HG03066 (cell line): ENCODE measurements around the gene TMC1.

Source experiments
- ATAC-seq: cut with Tn5 transposase; IDR thresholded peaks from one replicate; pipeline ENCODE4 v1.9.1; 2021; ENCODE audit warnings: low read depth; ENCODE audit not compliant: unreplicated experiment

TMC1 gene

DNA sequence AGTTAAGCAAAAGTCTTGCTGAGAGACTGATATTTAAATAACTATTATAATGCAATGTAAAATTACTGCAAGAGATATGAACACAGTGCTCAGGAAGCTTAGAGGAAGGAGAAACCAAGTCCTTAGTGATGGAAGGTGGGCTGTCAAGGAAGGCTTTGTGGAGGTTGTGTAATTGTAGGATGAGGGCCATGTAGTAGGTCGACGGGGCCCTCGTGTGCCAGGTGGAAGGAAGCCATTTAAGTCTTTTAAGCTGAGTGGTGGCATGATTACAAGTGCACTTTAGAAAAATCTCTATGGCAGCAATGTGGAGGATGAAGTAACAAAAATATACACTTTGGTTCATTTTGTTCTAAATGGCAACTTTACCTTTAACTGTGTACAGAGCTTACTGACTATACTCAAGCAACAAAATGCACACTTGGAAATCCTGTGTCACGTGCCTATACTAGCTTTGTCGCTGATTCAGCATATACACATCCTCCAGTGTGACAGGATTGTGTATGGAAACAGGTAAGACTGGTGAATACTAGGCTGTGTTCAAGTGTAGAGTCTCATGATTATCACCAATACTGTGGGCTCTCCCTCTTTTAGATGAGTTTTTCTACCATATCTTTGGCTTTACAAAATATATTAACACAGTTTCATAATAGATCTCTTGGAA, 78.6 kb downstream of the TMC1 start:
- no peak for ATAC-seq

DNA sequence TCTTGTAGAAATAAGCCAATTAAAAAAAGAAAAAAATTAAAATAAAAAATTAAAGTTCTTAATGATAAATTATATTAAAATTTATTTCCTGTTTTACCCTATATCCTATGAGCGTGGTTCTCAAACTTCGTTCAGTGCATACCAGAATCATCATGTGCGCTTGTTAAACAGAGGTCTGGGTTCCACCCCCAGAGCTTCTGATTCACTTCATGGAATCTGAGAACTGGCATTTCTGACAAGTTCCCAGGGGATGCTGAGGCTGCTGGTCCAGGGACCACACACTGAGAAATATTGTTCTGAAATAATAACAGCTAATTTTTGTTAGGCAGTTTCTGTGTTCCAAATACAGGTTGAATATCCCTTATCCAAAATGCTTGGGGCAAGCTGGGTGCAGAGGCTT, 79.3 kb downstream of the TMC1 start:
- ATAC-seq, result no peak

DNA sequence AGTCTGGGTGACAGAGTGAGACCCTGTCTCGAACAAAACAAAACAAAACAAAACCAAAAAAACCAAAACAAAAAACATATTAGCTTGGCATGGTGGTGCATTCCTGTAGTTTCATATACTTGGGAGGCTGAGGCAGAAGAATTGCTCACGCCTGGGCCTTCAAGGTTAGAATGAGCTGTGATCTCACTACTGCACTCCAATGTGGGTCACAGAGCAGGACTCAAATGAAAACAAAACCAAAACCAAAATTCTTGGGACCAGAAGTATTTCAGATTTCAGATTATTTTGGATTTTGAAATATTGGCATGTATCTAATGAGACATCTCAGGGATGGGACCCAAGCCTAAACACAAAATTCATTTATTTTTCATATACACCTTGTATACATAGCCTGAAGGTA, 80.2 kb downstream of the TMC1 start:
- ATAC-seq, result no peak

DNA sequence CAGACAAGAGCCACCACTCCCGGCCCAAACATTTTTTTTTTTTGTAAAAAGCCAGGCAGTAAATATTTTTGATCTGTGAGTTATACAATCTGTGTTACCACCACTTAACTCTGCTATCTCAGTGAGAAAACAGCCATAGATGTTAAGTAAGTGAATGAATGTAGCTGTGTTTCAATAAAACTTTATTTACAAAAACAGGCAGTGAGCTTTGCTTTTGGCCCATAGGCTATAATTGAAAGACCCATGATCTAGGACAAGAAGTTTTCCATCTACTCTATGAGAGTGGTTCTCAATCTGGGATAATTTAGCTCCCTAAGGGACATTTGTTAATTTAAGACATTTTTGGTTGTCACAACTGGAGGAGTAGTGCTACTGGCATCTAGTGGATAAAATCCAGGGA, 91.0 kb downstream of the TMC1 start:
- no peak for ATAC-seq

DNA sequence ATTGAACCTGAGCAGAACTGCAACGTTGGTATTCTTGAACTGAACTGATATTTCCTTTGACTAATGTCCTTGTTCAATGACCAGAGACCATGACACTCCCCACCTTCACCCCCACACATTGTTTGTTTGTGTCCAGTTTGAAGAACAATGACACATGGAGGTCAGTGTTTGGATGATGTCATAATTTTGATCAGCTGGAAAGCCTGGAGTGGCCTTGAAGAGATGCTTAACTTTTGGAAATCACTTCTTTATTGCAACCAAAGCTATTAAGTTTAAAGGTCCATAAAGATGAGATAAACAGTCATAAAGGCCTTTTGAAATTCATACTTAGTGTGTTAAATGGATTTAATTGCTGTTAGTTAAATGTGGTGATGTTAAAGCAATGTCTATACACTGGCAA, 92.7 kb downstream of the TMC1 start:
- no peak for ATAC-seq

DNA sequence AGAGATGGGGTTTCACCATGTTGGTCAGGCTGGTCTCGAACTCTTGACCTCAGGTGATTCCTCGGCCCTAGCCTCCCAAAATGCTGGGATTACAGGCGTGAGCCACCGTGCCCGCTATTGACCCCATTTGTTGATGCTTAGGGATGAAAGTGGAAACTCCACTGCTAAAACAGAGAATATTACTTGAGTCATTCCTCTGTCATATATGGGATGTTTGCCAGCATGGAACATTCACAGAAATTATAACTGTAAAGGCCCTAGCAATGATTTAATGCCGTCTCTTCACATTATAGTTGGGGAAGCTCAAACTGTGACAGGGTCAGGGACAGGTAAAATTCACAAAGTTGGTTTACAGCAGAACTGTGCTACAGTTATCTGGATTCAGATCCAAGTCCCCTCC, 94.5 kb downstream of the TMC1 start:
- no peak for ATAC-seq

DNA sequence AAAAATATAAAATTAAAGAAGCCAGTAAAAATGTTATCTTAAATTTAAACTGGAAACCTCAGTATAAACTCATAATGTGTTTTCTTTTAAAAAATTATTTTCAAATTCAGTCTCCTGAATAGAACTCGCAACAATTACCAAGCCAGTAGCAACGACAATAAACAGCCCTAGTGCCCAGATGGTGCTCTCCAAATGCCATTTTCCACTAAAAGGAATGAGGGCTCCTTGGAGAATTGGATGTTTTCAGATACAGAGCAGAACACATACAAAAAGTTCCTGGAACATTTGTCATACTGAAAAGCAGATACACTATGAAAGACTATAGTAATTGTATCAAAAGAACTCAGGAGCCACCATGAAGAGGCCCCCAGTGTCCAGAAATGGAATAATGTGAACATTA, 97.4 kb downstream of the TMC1 start:
- no peak for ATAC-seq

DNA sequence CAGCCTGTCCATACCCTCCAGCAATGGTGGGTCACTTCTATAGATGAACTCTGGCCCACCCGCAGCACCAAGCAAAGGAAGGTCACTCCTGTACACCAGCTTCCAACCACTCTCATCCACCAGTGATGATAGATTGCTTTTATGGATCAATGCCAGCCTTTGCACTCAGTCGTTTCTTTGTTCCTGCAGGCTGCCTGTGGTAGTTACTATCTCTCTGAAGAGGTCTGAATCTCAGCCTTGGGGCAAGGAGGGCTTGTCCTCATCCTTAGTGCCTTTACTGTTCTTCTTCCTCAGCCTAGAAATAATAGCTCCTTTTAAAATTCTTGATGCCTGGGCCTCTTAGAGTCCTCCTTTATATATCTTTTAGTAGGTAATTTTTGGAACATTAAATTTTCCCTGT, 100.8 kb downstream of the TMC1 start:
- ATAC-seq, result no peak

DNA sequence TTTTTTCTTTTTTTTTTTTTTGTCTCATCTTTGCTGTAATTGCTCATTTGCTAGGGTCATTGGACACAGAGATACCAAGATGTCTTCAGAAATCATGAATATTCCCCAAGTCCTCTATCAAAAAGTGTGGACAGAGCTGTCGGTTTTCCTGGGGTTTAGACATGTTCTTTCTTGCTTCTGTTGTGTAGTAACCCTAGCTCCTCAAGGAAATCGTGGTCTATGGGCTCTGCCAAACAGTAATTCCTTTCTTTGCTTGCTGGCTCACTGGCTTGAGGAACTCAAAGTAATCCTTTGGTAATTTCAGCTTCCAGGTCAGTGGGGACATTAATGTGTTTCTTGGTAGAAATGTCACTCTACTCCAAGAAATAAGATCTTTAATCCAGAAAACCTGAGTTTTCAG, 101.7 kb downstream of the TMC1 start:
- no peak for ATAC-seq

DNA sequence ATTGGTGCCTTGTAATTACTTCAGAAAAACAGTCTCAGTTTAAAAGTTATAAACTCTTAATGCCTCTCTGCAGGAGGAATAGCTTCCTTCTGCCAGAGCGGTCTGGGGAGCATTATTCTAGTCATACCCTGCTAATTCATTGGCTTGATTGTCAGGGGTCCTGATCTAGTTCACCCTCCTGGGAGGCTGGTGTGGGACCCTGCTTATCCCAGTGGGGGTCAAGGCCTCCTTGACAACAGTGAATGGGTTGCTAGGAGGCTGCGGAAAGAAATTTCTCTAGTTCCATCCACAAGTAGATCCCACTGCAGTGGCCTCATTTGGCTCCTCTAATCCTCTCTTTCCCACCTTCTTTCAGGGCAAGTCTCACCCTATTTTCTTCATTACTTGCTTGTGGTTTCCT, 105.7 kb downstream of the TMC1 start:
- no peak for ATAC-seq

DNA sequence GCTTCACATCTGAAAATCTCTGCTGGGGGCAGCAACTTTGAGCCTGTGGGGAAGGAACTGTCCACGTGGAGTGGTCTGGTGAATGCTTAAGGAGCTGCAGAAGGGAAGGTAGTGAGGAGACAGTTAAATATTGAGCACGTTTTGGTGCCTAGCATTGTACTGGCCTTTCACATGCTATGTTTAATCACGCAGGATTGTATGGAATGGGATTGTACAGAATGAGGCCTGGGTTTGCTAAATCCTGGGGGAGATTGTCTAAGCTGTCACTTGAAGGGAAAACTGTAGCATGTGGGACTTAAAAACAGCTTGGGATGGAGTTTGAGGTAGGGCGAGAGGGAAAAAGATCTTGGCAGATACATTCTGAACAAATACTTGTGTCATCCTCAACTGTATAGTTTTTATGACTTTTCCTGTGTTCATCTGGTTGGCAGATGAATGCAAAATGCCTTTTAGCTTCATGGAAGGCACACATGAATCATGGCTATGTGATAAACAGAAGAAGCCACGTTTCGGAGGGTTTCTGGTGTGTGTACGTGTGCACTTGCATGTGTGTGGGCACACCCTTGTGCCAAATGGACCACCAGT, 106.6 kb downstream of the TMC1 start:
- no peak for ATAC-seq

DNA sequence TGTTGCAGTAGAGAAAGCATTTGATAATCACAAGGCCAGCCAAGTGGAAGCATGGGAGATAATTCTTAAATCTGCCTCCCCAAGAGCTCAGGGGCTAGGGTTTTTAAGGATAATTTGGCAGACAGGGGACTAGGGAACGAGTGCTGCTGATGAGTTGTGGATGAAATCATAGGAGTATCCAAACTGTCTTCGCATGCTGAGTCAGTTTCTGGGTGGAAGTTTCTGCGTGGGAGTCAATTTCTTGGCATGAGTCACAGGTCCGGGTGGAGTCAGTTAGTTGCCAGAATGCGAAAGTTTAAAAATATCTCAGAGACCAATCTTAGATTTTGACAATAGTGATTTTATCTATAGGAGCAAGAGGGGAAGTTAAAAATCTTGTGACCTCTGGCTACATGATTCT, 112.6 kb downstream of the TMC1 start:
- no peak for ATAC-seq

DNA sequence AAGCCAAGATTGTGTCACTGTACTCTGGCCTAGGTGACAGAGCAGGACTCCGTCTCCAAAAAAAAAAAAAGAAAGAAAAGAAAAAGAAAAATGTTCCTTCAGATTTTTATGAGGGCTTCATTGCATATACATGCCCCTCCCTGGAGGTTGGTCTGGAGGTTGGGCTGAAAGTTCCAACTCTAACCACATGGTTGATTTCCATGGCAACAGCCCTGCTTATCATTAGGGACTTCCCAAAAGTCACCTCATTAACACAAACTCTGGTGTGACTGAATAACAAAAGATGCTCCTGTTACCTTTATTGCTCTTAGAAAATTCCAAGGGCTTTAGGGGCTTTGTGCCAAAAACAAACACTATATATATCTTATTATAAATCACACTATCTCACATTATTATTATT, 113.8 kb downstream of the TMC1 start:
- ATAC-seq, result peak; percentile 79

DNA sequence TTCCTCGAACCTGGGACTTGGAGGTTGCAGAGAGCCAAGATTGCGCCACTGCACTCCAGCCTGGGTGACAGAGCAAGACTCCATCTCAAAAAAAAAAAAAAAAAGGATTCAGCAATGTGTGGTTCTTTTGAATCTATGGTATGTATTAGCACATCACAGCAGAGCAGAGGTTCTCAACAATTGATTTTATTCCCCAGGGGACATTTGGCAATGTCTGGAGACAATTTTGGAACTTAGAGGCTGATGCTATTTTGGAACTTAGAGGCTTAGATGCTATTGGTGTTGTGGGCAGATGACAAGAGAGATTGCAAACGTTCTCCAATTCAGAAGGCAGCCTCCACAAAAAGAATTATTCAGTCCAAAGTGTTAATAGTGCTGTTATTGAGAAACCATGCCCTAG, 115.2 kb downstream of the TMC1 start:
- no peak for ATAC-seq

DNA sequence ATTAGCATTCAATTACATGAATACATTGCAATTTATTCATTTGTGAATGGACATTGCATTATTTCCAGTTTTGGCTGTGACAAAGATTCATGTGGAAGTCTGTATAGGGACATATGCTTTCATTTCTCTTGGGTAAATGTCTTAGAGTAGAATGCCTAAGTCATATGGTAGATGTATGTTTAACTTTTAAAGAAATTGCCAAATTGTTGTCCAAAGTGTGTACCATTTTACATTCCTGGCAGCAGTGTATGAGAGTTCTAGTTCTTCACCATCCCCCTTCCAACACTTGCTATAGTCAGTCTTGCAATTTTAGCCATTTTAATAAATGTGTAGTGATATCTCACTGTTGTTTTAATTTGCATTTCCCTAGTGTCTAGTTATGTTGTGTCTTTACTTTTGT, 122.2 kb downstream of the TMC1 start:
- ATAC-seq, result no peak

DNA sequence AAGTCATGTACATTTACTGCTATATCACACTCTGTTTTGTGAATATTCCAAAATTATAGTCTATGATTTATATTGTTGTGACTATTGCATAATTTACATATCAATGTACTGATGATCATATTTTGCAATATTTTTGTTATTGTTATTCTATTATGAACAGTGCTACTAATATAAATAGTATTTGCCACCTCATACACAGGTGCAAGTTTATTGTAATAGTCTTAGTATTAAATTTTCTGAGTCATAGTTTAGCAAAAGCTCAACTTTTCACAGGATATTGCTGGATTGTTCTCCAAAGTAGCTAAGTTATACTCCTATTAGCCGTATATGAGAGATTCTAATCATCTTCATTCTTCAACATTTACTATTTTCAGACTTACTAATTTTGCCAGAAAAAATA, 124.7 kb downstream of the TMC1 start:
- no peak for ATAC-seq

DNA sequence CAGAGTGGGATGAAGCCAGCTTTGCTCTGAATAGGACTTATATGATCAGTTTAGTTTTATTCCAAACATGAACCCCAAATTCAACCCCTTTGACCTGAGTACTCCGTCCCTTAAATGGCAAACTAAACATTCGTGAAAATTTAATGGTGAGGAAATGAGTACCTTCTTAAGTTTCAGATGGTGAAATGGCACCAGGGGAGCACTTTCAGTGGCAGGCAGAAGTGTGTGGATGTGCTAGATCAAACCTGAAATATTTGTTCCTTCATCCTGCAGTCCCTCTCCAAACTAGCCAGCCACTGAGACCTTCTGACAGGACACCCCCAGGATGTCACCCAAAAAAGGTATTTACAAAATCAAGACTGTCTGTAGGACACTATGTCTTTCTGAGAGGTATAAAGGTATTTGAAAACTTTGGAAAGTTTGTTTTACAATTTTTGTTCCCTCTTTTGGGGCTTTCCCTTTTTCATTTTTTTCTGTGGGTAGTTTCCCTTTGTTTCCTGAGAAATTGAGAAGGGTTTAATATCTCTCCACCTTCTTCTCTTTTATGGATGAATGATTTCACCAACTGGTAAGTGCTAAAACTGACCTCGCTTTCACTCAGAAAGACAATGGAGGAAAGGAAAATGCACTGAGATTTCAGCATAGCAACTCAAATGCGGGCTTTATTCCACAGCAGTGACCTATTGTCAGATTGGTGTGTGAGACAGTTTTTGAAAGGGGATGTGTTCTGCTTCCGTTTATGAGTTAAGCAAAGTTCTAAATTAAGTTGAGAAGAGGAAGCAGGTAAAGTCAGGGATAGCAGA, 127.1 kb downstream of the TMC1 start:
- no peak for ATAC-seq

DNA sequence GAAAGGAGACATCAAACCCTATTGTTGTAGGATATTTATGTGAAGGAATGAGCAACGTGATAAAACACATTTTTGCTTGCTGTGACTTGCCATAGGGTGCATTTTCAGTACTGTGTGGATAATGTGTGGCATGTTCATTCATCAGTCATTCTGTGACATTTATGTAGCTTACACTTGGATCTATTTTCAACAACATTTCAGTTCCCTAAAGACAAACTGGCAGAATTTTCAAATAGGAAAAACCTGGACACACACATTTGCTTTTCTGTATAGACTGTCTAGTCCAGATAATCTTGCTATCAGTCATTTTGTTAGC, 127.7 kb downstream of the TMC1 start:
- no peak for ATAC-seq

DNA sequence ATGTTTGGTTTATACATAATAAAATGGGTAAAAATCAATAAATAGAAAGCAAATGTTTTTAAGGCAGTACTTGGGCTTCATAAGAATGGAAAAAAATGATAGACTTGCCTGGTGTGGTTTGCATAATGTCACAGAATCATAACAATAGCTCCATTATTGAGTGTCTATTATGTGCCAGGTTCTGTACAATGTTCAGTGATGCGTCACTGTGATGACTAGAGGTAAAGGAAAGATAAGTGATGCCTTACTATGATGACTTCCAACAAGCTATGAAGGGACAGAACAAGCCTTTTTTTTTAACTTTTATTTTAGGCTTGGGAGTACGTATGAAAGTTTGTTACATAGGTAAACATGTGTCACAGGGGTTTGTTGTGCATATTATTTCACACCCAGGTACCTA, 128.8 kb downstream of the TMC1 start:
- ATAC-seq, result no peak

DNA sequence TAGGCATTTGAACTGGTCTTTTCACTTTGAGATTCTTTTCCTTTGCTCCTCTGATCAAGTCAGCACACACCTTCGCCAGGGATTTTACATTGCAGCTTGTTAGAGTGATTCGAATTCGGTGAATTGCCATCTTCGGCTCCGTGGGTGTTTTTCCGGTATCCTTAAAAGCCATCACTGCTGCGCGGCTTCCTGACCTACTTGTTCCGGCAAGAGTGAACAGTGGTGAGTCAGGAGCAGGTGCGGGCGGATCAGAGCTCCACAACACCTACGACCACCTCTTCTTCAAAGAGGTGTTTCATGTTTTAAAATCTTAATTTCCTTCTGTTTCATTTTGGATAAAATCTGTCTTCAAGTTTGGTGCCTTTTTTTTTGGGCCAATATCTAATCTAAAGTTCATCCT, 134.6 kb downstream of the TMC1 start:
- no peak for ATAC-seq

DNA sequence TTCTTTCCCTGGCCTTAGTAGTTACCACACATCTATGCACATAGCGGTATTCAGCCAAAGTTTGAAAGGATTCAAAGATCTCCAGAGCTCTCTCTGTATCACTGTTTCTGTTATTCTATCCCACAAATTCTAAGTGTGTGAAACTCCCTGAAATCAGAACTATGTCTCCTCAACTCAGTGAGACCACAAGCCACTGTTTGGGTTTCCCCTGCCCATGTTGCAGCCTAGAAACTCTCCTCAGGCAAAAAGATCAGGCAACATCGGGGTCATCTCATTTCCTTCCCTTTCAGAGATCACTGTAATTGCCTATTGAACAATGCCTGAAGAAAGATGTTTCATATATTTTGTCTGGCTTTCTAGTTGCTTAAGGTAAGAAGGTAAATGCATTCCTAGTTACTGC, 135.6 kb downstream of the TMC1 start:
- ATAC-seq, result no peak

DNA sequence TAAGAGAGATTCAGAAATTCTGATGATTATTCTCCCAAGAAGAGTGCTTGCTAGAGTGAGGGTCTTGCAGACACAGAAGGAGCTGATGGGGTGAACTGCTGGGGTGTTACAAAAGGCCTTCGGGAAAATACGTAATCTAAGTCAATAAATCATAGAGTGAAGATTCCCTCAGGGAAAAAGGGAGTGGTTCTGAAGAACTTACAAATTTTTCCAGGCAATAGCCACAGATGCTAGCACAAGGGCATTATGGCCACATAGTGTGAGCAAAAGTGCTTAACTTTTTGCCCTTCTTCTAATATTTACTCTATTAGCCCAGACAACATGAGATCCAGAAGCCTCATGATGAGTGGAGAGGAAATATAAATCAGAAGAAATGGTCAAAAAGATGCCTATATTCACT, 137.3 kb downstream of the TMC1 start:
- ATAC-seq, result no peak
